Fibroblast of lung (primary cell): Measurements from ENCODE around the gene UVRAG. TPM values are rescaled to one million over a fixed set of nuclear protein-coding genes. Genes with fewer than 3 reads are reported as not detected.

Source experiments
- DNase-seq, 2 donors: peaks; one replicate each; pipeline versions ENCODE4 v3.0.0 to v3.0.0-alpha.2; 2010; ENCODE audit warnings: low read depth in 2 of 2
- H2AFZ ChIP-seq: 2 replicates; pipeline ENCODE4 v1.5.1; 2012; ENCODE audit warnings: low read length, control low read depth, inconsistent platforms
- H3K27ac ChIP-seq: 2 replicates; pipeline ENCODE4 v1.5.1; 2011; ENCODE audit warnings: low read length, control low read depth; ENCODE audit not compliant: insufficient read depth
- H3K27me3 ChIP-seq: 2 replicates; pipeline ENCODE4 v1.5.1; 2011; ENCODE audit warnings: mild to moderate bottlenecking, low read length; ENCODE audit not compliant: control insufficient read depth, insufficient read depth
- H3K36me3 ChIP-seq: 2 replicates; pipeline ENCODE4 v1.5.1; 2011; ENCODE audit warnings: low read length; ENCODE audit not compliant: control insufficient read depth, insufficient read depth
- H3K4me1 ChIP-seq: 2 replicates; pipeline ENCODE4 v1.5.1; 2011; ENCODE audit warnings: low read length; ENCODE audit not compliant: control insufficient read depth, insufficient read depth; ENCODE audit errors: extremely low read depth
- H3K4me2 ChIP-seq: 2 replicates; pipeline ENCODE4 v1.5.1; 2011; ENCODE audit warnings: low read length, control low read depth; ENCODE audit not compliant: insufficient read depth; ENCODE audit errors: extremely low read depth
- H3K4me3 ChIP-seq, 4 experiments: fragments of 200-600 bp in 1 of 4; sonication (generic) in 1 of 4; replicated peaks in 1 of 4; 2 replicates each; pipeline ENCODE4 v1.5.1; 2011 to 2016; ENCODE audit warnings: low read length in 4 of 4, low read depth in 3 of 4, mild to moderate bottlenecking in 3 of 4, control low read depth in 2 of 4, inconsistent platforms in 1 of 4, mixed read lengths in 1 of 4; ENCODE audit not compliant: insufficient read depth in 1 of 4; ENCODE audit errors: control extremely low read depth in 1 of 4
- H3K79me2 ChIP-seq: 2 replicates; pipeline ENCODE4 v1.5.1; 2012; ENCODE audit warnings: mild to moderate bottlenecking, low read length, inconsistent platforms; ENCODE audit not compliant: control insufficient read depth, insufficient read depth
- H3K9ac ChIP-seq: 2 replicates; pipeline ENCODE4 v1.5.1; 2011; ENCODE audit warnings: mild to moderate bottlenecking, low read length, control low read depth; ENCODE audit not compliant: insufficient read depth
- H3K9me3 ChIP-seq: 2 replicates; pipeline ENCODE4 v1.5.1; 2012; ENCODE audit warnings: low read depth, low read length; ENCODE audit not compliant: control insufficient read depth, insufficient read depth
- H4K20me1 ChIP-seq: 2 replicates; pipeline ENCODE4 v1.5.1; 2011; ENCODE audit warnings: low read length; ENCODE audit not compliant: control insufficient read depth, insufficient read depth; ENCODE audit errors: extremely low read depth
- EZH2 ChIP-seq: IDR thresholded peaks from 2 replicates; pipeline ENCODE4 v1.5.1; 2012; ENCODE audit warnings: low read length, control low read depth, mild to moderate bottlenecking; ENCODE audit errors: missing control alignments
- polyA plus RNA-seq, 2 donors: library from polyadenylated mRNA; depleted of rRNA in 1 of 2; stranded (reverse) in 1 of 2; unstranded in 1 of 2; fragments of >200 nt; gene quantifications; 2 replicates each; pipeline ENCODE4 v1.2.1, GENCODE V29; 2011 to 2012; ENCODE audit warnings: missing spikeins in 1 of 2
- total RNA-seq: library from RNA; depleted of rRNA; stranded (reverse); fragments of >200 nt; gene quantifications from 2 replicates; pipeline ENCODE4 v1.2.1, GENCODE V29; 2014
- TF ChIP-seq, protein P1 (sequence below), 2 donors: IDR thresholded peaks in 1 of 2; conservative IDR thresholded peaks in 1 of 2; 1 replicate in 1 of 2; 2 replicates in 1 of 2; pipeline ENCODE4 v1.5.1; 2011 to 2012; ENCODE audit warnings: low read length in 2 of 2, control low read depth in 1 of 2, inconsistent platforms in 1 of 2, low read depth in 1 of 2, mild to moderate bottlenecking in 1 of 2

The UVRAG gene
- total and polyA plus RNA-seq, 2 donors (not counting 1 experiment from before 2014, with no cell fraction given) = 15.8 to 22.1 TPM

DNA sequence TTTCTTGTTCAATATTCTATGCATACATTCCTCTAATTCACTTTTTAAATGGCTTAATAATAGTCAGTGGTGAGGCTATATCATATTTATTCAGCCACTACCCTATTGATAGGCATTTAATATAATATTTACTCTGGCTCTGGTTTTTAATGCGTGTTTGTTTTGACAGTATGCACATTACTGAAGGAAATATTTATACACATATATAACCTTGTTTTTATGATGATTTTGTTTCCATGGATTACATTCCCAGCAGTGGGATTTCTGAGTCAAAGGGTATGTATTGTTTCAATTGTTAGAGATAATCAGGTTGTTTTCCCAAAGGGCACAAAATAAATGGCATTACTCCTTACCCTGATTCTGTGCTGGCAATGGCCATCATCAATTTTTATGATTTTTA lies 105.8 kb downstream of the UVRAG start:
- no peaks in the 10 kb centered on the region for H4K20me1 ChIP-seq
- no peak overlapping the region for H2AFZ ChIP-seq
- H3K27ac ChIP-seq = no peak overlapping the region
- TF ChIP-seq, protein P1, sequence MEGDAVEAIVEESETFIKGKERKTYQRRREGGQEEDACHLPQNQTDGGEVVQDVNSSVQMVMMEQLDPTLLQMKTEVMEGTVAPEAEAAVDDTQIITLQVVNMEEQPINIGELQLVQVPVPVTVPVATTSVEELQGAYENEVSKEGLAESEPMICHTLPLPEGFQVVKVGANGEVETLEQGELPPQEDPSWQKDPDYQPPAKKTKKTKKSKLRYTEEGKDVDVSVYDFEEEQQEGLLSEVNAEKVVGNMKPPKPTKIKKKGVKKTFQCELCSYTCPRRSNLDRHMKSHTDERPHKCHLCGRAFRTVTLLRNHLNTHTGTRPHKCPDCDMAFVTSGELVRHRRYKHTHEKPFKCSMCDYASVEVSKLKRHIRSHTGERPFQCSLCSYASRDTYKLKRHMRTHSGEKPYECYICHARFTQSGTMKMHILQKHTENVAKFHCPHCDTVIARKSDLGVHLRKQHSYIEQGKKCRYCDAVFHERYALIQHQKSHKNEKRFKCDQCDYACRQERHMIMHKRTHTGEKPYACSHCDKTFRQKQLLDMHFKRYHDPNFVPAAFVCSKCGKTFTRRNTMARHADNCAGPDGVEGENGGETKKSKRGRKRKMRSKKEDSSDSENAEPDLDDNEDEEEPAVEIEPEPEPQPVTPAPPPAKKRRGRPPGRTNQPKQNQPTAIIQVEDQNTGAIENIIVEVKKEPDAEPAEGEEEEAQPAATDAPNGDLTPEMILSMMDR (conservative IDR thresholded peaks at IDR 0.05 in 1 of 2, IDR thresholded peaks at IDR 0.05 in 1 of 2; ENCODE audit: low read depth in 1 of 2, low read length in 2 of 2) = no peak
- H3K9me3 ChIP-seq = no peaks in the 10 kb centered on the region
- no peak overlapping the region for H3K4me2 ChIP-seq
- peaks cover 2% of the 10 kb centered on the region for H3K4me1 ChIP-seq
- H3K4me3 ChIP-seq = no peak overlapping the region
- no peak for DNase-seq
- no peaks in the 10 kb centered on the region for H3K27me3 ChIP-seq
- no peak overlapping the region for H3K9ac ChIP-seq
- no peaks in the 10 kb centered on the region for H3K79me2 ChIP-seq
- H3K36me3 ChIP-seq = no peaks in the 10 kb centered on the region

DNA sequence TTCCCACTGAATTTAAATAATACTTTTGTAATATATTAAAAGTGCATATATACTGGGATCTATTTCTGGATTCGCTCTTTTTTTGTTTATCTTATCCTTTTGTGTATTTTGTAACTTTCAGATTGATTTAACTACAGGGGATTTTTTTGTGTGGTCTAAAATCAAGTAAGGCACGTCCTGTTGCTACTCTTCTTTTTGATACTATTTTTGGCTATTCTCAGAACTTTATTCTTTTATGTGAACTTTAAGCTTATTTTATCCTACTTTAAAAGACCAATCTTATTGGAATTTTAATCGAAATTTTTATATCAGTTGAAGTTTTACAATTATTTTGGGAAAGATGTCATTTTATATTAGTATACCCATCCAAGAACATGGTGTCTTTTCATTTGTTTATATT lies 106.8 kb downstream of the UVRAG start:
- Histone ChIP-seq H3K4me3 (no peak overlapping the region), H3K9ac (no peak overlapping the region), H3K4me2 (no peak overlapping the region), H4K20me1 (no peaks in the 10 kb centered on the region), H3K27me3 (no peaks in the 10 kb centered on the region), H3K27ac (no peak overlapping the region), H3K79me2 (no peaks in the 10 kb centered on the region), H3K4me1 (peaks cover 2% of the 10 kb centered on the region), H3K9me3 (no peaks in the 10 kb centered on the region), H3K36me3 (no peaks in the 10 kb centered on the region), H2AFZ (no peak overlapping the region)
- DNase-seq = no peak
- TF ChIP-seq, protein P1 (conservative IDR thresholded peaks at IDR 0.05 in 1 of 2, IDR thresholded peaks at IDR 0.05 in 1 of 2; ENCODE audit: low read depth in 1 of 2, low read length in 2 of 2) = no peak
- TF ChIP-seq EZH2 = no peak

DNA sequence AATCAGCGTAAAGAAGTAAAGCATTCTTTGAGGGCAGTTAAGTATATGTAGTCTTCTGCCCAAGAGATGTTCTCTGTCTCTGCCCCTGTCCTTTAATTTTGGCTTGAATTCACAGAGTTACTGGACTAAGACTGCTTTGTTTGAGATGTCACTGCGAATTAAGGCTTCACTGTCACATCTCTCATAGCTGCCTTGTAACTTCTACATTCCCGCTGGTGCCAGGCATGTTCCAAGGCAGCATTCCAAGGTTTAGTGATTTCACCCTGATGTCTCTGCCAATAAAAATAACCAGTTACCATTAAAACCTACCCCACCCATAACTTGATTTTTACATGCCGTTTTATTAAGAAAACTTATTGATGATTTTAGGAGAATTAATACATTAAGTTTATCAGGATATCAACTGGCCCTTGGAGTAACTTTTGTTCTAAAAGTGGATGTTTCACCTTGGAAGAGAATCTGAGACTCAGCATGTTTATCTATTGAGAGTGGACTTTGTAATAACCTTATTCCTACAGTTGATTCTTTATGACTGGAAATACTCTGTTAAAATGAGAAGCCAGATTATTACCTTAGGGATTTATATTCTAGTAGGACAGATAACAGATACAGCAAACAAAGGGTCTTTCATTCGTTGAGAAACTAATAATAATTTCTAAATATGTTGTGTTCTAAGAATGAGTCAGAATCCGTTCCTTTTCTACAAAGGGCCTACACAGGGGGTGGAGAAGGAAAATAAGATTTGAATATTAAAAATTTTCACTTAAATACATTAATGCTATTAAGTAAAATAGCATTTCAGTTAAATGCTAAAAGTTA lies 110.2 kb downstream of the UVRAG start:
- peak; percentile 53 to 63 for DNase-seq
- Histone ChIP-seq H3K27me3 (no peaks in the 10 kb centered on the region), H3K27ac (no peak overlapping the region)

More for the DNA sequence above, 110.2 kb downstream of the UVRAG start:
- Histone ChIP-seq H3K9ac (no peak overlapping the region), H3K4me2 (no peak overlapping the region), H3K79me2 (no peaks in the 10 kb centered on the region), H3K36me3 (no peaks in the 10 kb centered on the region), H3K9me3 (no peaks in the 10 kb centered on the region), H2AFZ (no peak overlapping the region), H4K20me1 (no peaks in the 10 kb centered on the region), H3K4me1 (peaks cover 2% of the 10 kb centered on the region), H3K4me3 (peak overlapping the region in 1 of 4 experiments; percentile 9)
- TF ChIP-seq, protein P1 (conservative IDR thresholded peaks at IDR 0.05 in 1 of 2, IDR thresholded peaks at IDR 0.05 in 1 of 2; ENCODE audit: low read depth in 1 of 2, low read length in 2 of 2) = no peak
- TF ChIP-seq EZH2 = no peak
